ENCODE measurements around the gene PPP1R14D. TPM values are rescaled to one million over a fixed set of nuclear protein-coding genes. Genes with fewer than 3 reads are reported as not detected.
"Not testable (repeated sequence)": the region's sequence is repeated elsewhere in the genome, so short reads cannot be mapped to it uniquely, and the experiment has no call there.

PPP1R14D gene
- total and polyA plus RNA-seq, 2 donors, result 0.14 to 1.2 TPM

DNA sequence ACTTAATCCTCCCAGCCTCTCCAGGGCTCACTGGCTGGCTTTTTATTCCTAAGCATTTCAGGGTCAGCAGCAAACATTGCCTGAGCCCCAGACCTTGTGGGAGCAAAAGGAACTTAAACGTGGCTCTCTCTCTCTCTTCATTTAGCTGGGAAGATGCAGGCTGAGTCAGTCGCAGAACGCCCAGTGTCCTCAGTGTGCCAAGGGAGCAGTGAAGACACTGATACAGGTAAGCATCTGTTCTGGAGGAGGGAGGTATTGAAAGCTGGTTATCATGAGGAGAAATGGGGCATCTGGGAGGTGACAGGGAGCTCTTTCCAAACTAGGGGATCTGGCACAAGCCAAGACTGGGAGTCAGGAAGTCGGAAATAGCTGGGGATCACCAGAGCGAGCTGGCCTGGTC, 41.2 kb upstream of the PPP1R14D start:
- no peaks in the 10 kb centered on the region for H3K9me3 ChIP-seq (ENCODE audit: control insufficient read depth in 2 of 2, insufficient read depth in 1 of 2, low read length in 1 of 2)
- 90% methylated on average over 5 of the region's 5 CpGs for WGBS
- DNase-seq (ENCODE audit: low read depth in 6 of 9, low spot score in 9 of 9), result no peak
- H3K27me3 ChIP-seq (ENCODE audit: control insufficient read depth in 2 of 2, insufficient read depth in 1 of 2, low read length in 1 of 2), result peaks cover 0 to 25% of the 10 kb centered on the region in 2 donors
- no peak overlapping the region for H3K27ac ChIP-seq (ENCODE audit: low read depth in 1 of 2, low read length in 1 of 2)
- no peaks in the 10 kb centered on the region for H3K36me3 ChIP-seq (ENCODE audit: control insufficient read depth in 2 of 2, insufficient read depth in 2 of 2, low read length in 1 of 2)
- H3K4me1 ChIP-seq (ENCODE audit: control insufficient read depth in 2 of 2, insufficient read depth in 2 of 2, low read length in 2 of 2), result peaks cover 3 to 19% of the 10 kb centered on the region in 2 donors
- H3K4me3 ChIP-seq (ENCODE audit: low read length in 2 of 2), result no peak overlapping the region

- H3K36me3 ChIP-seq (ENCODE audit: control insufficient read depth in 2 of 2, insufficient read depth in 2 of 2, low read length in 1 of 2), result no peaks in the 10 kb centered on the region
- peaks cover 0 to 2% of the 10 kb centered on the region in 2 donors for H3K27me3 ChIP-seq (ENCODE audit: control insufficient read depth in 2 of 2, insufficient read depth in 1 of 2, low read length in 1 of 2)
- H3K4me3 ChIP-seq (ENCODE audit: low read length in 2 of 2), result no peak overlapping the region
- WGBS, result 95% methylated on average over 4 of the region's 4 CpGs
- H3K4me1 ChIP-seq (ENCODE audit: control insufficient read depth in 2 of 2, insufficient read depth in 2 of 2, low read length in 2 of 2), result peaks cover 0 to 8% of the 10 kb centered on the region in 2 donors
- H3K27ac ChIP-seq (ENCODE audit: low read depth in 1 of 2, low read length in 1 of 2), result no peak overlapping the region
- no peaks in the 10 kb centered on the region for H3K9me3 ChIP-seq (ENCODE audit: control insufficient read depth in 2 of 2, insufficient read depth in 1 of 2, low read length in 1 of 2)
- no peak for DNase-seq (ENCODE audit: low read depth in 6 of 9, low spot score in 9 of 9)
These were observed 38.7 kb upstream of the PPP1R14D start for GRCh38 chr15:40867199-40867598.

- H3K27me3 ChIP-seq (ENCODE audit: control insufficient read depth in 2 of 2, insufficient read depth in 1 of 2, low read length in 1 of 2), result no peaks in the 10 kb centered on the region
- no peaks in the 10 kb centered on the region for H3K36me3 ChIP-seq (ENCODE audit: control insufficient read depth in 2 of 2, insufficient read depth in 2 of 2, low read length in 1 of 2)
- DNase-seq (ENCODE audit: low read depth in 6 of 9, low spot score in 9 of 9), result no peak
- H3K27ac ChIP-seq (ENCODE audit: low read depth in 1 of 2, low read length in 1 of 2), result no peak overlapping the region
- H3K9me3 ChIP-seq (ENCODE audit: control insufficient read depth in 2 of 2, insufficient read depth in 1 of 2, low read length in 1 of 2), result no peaks in the 10 kb centered on the region
- peaks cover 0 to 6% of the 10 kb centered on the region in 2 donors for H3K4me1 ChIP-seq (ENCODE audit: control insufficient read depth in 2 of 2, insufficient read depth in 2 of 2, low read length in 2 of 2)
- no peak overlapping the region for H3K4me3 ChIP-seq (ENCODE audit: low read length in 2 of 2)
- 89% methylated on average over 4 of the region's 4 CpGs for WGBS
These were observed 35.3 kb upstream of the PPP1R14D start for GRCh38 chr15:40863660-40864270.

DNA sequence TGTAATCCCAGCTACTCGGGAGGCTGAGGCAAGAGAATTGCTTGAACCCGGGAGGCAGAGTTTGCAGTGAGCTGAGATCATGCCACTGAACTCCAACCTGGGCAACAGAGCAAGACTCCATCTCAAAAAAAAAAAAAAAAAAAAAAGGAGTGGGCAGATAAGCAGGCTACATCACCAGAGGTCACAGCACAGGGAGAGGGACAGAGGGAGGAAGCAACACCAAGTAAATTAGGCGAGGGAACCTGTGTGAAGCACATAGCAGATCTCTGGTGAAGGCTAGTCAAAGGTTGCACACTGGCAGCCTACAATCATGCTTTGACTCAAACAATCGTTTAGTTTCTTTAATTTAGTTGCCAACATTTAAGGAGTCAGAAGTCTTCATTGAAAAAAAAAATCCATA, 32.6 kb upstream of the PPP1R14D start:
- not testable (repeated sequence) for DNase-seq (ENCODE audit: low read depth in 6 of 9, low spot score in 9 of 9); H3K36me3 ChIP-seq (ENCODE audit: control insufficient read depth in 2 of 2, insufficient read depth in 2 of 2, low read length in 1 of 2); H3K27me3 ChIP-seq (ENCODE audit: control insufficient read depth in 2 of 2, insufficient read depth in 1 of 2, low read length in 1 of 2); H3K27ac ChIP-seq (ENCODE audit: low read depth in 1 of 2, low read length in 1 of 2); H3K4me3 ChIP-seq (ENCODE audit: low read length in 2 of 2); H3K9me3 ChIP-seq (ENCODE audit: control insufficient read depth in 2 of 2, insufficient read depth in 1 of 2, low read length in 1 of 2)
- H3K4me1 ChIP-seq (ENCODE audit: control insufficient read depth in 2 of 2, insufficient read depth in 2 of 2, low read length in 2 of 2), result peaks cover 0 to 18% of the 10 kb centered on the region in 2 donors
- WGBS, result 92% methylated on average over 4 of the region's 4 CpGs

- no peak overlapping the region for H3K4me3 ChIP-seq (ENCODE audit: low read length in 2 of 2)
- no peaks in the 10 kb centered on the region for H3K36me3 ChIP-seq (ENCODE audit: control insufficient read depth in 2 of 2, insufficient read depth in 2 of 2, low read length in 1 of 2)
- DNase-seq (ENCODE audit: low read depth in 6 of 9, low spot score in 9 of 9), result peak; percentile 46 to 89 (median 74)
- no peak overlapping the region for H3K27ac ChIP-seq (ENCODE audit: low read depth in 1 of 2, low read length in 1 of 2)
- peaks cover 0 to 18% of the 10 kb centered on the region in 2 donors for H3K4me1 ChIP-seq (ENCODE audit: control insufficient read depth in 2 of 2, insufficient read depth in 2 of 2, low read length in 2 of 2)
- H3K27me3 ChIP-seq (ENCODE audit: control insufficient read depth in 2 of 2, insufficient read depth in 1 of 2, low read length in 1 of 2), result no peaks in the 10 kb centered on the region
- no peaks in the 10 kb centered on the region for H3K9me3 ChIP-seq (ENCODE audit: control insufficient read depth in 2 of 2, insufficient read depth in 1 of 2, low read length in 1 of 2)
- WGBS, result 49% methylated on average over 18 of the region's 18 CpGs
These were observed 30.8 kb upstream of the PPP1R14D start for GRCh38 chr15:40859206-40859851.

GRCh38 chr15:40858706-40859105, 30.2 kb upstream of the PPP1R14D start:
- Histone ChIP-seq H3K4me3 (ENCODE audit: low read length in 2 of 2) (no peak overlapping the region), H3K9me3 (ENCODE audit: control insufficient read depth in 2 of 2, insufficient read depth in 1 of 2, low read length in 1 of 2) (no peaks in the 10 kb centered on the region), H3K27ac (ENCODE audit: low read depth in 1 of 2, low read length in 1 of 2) (no peak overlapping the region), H3K4me1 (ENCODE audit: control insufficient read depth in 2 of 2, insufficient read depth in 2 of 2, low read length in 2 of 2) (peaks cover 0 to 18% of the 10 kb centered on the region in 2 donors), H3K36me3 (ENCODE audit: control insufficient read depth in 2 of 2, insufficient read depth in 2 of 2, low read length in 1 of 2) (no peaks in the 10 kb centered on the region), H3K27me3 (ENCODE audit: control insufficient read depth in 2 of 2, insufficient read depth in 1 of 2, low read length in 1 of 2) (no peaks in the 10 kb centered on the region)
- DNase-seq (ENCODE audit: low read depth in 6 of 9, low spot score in 9 of 9), result no peak
- 87% methylated on average over 10 of the region's 10 CpGs for WGBS

- Histone ChIP-seq H3K27me3 (ENCODE audit: control insufficient read depth in 2 of 2, insufficient read depth in 1 of 2, low read length in 1 of 2) (no peaks in the 10 kb centered on the region), H3K4me3 (ENCODE audit: low read length in 2 of 2) (no peak overlapping the region), H3K27ac (ENCODE audit: low read depth in 1 of 2, low read length in 1 of 2) (peak overlapping the region; percentile 14 to 21), H3K36me3 (ENCODE audit: control insufficient read depth in 2 of 2, insufficient read depth in 2 of 2, low read length in 1 of 2) (no peaks in the 10 kb centered on the region), H3K9me3 (ENCODE audit: control insufficient read depth in 2 of 2, insufficient read depth in 1 of 2, low read length in 1 of 2) (no peaks in the 10 kb centered on the region), H3K4me1 (ENCODE audit: control insufficient read depth in 2 of 2, insufficient read depth in 2 of 2, low read length in 2 of 2) (peaks cover 0 to 18% of the 10 kb centered on the region in 2 donors)
- 54% methylated on average over 15 of the region's 15 CpGs for WGBS
- peak in 8 of 9 donors; percentile 38 to 77 (median 60) for DNase-seq (ENCODE audit: low read depth in 6 of 9, low spot score in 9 of 9)
These were observed 29.3 kb upstream of the PPP1R14D start for GRCh38 chr15:40857601-40858341.

- WGBS, result 80% methylated on average over 8 of the region's 8 CpGs
- Histone ChIP-seq H3K4me3 (ENCODE audit: low read length in 2 of 2) (no peak overlapping the region), H3K36me3 (ENCODE audit: control insufficient read depth in 2 of 2, insufficient read depth in 2 of 2, low read length in 1 of 2) (no peaks in the 10 kb centered on the region), H3K27ac (ENCODE audit: low read depth in 1 of 2, low read length in 1 of 2) (no peak overlapping the region), H3K4me1 (ENCODE audit: control insufficient read depth in 2 of 2, insufficient read depth in 2 of 2, low read length in 2 of 2) (peaks cover 0 to 18% of the 10 kb centered on the region in 2 donors), H3K27me3 (ENCODE audit: control insufficient read depth in 2 of 2, insufficient read depth in 1 of 2, low read length in 1 of 2) (no peaks in the 10 kb centered on the region), H3K9me3 (ENCODE audit: control insufficient read depth in 2 of 2, insufficient read depth in 1 of 2, low read length in 1 of 2) (no peaks in the 10 kb centered on the region)
- DNase-seq (ENCODE audit: low read depth in 6 of 9, low spot score in 9 of 9), result no peak
These were observed 28.2 kb upstream of the PPP1R14D start for GRCh38 chr15:40856746-40857145.

GRCh38 chr15:40855706-40856234, 27.3 kb upstream of the PPP1R14D start:
- peaks cover 0 to 18% of the 10 kb centered on the region in 2 donors for H3K4me1 ChIP-seq (ENCODE audit: control insufficient read depth in 2 of 2, insufficient read depth in 2 of 2, low read length in 2 of 2)
- H3K27me3 ChIP-seq (ENCODE audit: control insufficient read depth in 2 of 2, insufficient read depth in 1 of 2, low read length in 1 of 2), result no peaks in the 10 kb centered on the region
- H3K9me3 ChIP-seq (ENCODE audit: control insufficient read depth in 2 of 2, insufficient read depth in 1 of 2, low read length in 1 of 2), result no peaks in the 10 kb centered on the region
- no peak overlapping the region for H3K27ac ChIP-seq (ENCODE audit: low read depth in 1 of 2, low read length in 1 of 2)
- 88% methylated on average over 13 of the region's 13 CpGs for WGBS
- no peak overlapping the region for H3K4me3 ChIP-seq (ENCODE audit: low read length in 2 of 2)
- no peak for DNase-seq (ENCODE audit: low read depth in 6 of 9, low spot score in 9 of 9)
- no peaks in the 10 kb centered on the region for H3K36me3 ChIP-seq (ENCODE audit: control insufficient read depth in 2 of 2, insufficient read depth in 2 of 2, low read length in 1 of 2)

All from thymus (tissue), 11 donors.